Renal pelvis (tissue), 4 donors: ENCODE data around the gene COX5A. TPM values are rescaled to one million over a fixed set of nuclear protein-coding genes. Genes with fewer than 3 reads are reported as not detected.

ENCODE experiments used
- DNase-seq: peaks from one replicate; pipeline ENCODE4 v3.0.0-alpha.2; 2013
- polyA plus RNA-seq, 3 donors: library from polyadenylated mRNA; unstranded; fragments of 120-200 nt; gene quantifications; one replicate each; pipeline ENCODE4 v1.2.1, GENCODE V29; 2013; ENCODE audit not compliant: insufficient read length in 3 of 3

COX5A gene
- polyA plus RNA-seq, 3 donors, result 181 to 230 (median 182) TPM

DNA sequence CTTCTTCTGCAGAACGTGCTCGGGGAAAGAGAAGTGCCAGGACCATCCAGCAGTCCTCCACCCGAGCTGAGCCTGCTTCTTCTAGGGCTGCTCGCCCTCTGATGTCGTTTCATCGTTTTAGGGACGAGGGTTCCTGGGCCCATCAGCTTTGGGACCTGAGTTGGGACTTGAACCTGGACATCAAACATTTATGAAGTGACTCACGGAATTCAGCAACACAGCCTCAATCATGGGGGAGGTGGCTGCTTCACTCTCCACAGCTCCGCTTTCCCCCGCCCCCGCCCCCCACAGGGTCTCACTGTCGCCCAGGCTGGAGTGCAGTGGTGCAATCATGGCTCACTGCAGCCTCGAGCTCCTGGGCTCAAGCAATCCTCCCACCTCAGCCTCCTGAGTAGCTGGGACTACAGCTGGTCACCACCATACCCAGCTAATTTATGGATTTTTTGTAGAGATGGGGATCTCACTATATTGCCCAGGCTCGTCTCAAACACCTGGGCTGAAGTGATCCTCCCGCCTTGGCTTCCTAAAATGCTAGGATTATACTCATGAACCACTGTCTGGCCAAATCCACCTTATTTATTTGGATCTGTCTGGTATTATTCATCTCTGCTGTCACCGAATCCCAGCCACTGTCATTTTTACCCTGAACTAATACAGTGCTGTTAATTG is 64.0 kb downstream of the COX5A start:
- DNase-seq, result no peak

DNA sequence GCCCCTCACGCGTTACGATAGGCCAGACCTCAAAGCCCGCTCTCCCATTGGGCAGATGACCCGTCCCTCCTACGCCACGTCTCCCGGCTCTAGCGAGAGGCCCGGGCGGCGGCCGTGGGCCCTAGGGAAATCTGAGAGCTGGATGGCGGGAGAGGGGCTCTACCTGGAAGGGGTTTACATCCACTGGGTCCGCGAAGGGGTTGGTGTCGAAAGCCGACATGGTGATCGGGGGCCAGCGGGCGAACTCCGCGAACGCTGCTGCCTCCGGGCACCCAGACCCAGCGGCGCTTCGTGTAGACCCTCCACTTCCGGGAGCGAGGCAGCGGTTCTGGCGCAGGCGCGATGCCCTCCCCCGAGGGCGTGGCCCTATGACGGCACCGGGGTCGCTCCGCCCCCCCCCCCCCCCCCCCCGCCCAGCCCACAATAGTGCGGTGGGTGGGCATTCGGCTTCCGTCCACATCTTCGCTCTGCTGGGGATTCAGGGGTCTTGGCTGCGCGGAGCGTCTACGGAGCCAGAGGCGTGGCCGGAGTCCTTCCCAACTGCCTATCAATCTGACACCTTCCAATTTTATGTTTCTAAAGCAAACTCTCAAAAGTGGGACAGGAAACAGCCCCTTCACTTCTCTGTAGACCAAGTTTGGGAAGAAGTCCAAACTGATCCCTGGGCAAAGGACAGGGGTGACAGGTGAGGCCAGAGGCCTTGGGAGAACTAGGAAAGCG is 64.7 kb downstream of the COX5A start, which contains the start of gene SCAMP2:
TSS of gene SCAMP2 (minus strand) at position 330 of the 720 bp plus-strand sequence. CDS start at position 220, 110 bp downstream.
- DNase-seq, result peak; percentile 96

DNA sequence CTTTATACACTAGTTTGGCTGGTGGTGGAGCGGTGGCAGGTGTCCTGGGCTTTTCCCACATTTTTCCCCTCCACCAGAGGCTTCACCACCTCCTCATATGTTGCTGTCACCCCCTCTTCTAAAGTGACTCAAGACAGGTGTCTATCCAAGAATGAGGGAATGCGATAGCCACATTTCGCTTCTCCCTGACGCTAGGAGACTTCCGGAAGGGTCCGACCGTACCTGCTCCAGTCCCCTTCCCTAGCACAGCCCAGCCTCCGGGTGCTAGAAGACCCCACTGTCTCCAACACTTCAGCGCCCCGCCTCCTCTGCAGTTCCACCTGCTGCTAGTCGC is 65.2 kb downstream of the COX5A start:
- DNase-seq, result no peak

DNA sequence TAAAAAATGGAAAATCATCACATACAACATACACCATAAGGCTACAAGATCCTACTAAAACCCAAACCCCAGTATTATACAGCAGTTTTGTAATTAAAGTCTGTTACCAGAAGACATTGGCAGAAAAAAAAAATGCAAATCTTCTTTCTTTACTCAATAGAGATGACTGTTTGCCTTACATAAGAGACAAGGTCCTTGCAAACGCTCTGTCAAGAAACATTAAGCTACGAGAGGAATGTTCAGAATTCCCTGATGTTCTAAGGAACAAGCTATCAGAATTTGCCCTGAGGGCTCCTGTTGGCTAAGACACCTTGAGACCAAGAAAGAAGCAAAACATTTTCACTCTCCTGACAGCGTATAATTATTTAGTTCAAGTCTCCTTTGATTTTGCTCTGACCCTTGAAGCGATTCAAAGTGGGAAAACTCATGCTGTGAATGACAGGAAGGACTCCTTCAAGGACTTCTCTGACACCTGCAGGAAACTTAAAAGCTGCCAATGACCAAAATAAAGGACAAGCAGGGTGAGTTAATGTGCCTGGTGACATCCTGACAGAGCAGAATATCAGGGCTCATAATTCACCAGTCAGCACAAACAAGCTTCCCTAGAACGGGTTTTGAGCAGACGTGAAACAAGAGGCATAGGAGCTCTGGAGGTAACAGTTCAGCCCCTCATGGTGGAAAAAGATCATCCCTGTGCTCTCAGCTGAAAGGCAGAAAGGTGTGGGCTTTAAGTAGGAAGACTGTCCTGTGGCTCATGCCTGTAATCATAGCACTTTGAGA is 67.2 kb downstream of the COX5A start:
- DNase-seq, result no peak

Other genes starting within 250 kb of the COX5A start
- gene EDC3, start 242.0 kb downstream of the COX5A start, polyA plus RNA-seq, result 10 to 100 TPM; 39.0 to 45.6 (median 39.2) TPM
- under 1 TPM in 1 of 3 donors, not detected in 2; 0.04 TPM for gene CYP1A1, start 212.5 kb downstream of the COX5A start, polyA plus RNA-seq
- gene CYP1A2, start 189.2 kb downstream of the COX5A start, polyA plus RNA-seq, result under 1 TPM; 0.09 to 0.21 (median 0.16) TPM
- gene CSK, start 156.0 kb downstream of the COX5A start, polyA plus RNA-seq, result 10 to 100 TPM; 46.0 to 55.1 (median 47.9) TPM
- under 1 TPM in 1 of 3 donors, not detected in 2; 0.04 TPM for gene LMAN1L, start 125.2 kb downstream of the COX5A start, polyA plus RNA-seq
- under 1 TPM in 2 of 3 donors, not detected in 1; 0.08 to 0.09 TPM for gene CPLX3, start 111.4 kb downstream of the COX5A start, polyA plus RNA-seq
- gene ULK3, start 94.9 kb downstream of the COX5A start, polyA plus RNA-seq, result 10 to 100 TPM; 33.2 to 34.3 (median 33.6) TPM
- 10 to 100 TPM; 75.6 to 77.7 (median 77.3) TPM for gene SCAMP2, start 64.7 kb downstream of the COX5A start, polyA plus RNA-seq
- 10 to 100 TPM; 62.3 to 80.8 (median 75.5) TPM for gene MPI, start 48.0 kb downstream of the COX5A start, polyA plus RNA-seq
- gene FAM219B, start 31.2 kb downstream of the COX5A start, polyA plus RNA-seq, result 10 to 100 TPM; 51.4 to 60.6 (median 60.2) TPM
- gene RPP25, start 18.7 kb upstream of the COX5A start, polyA plus RNA-seq, result 1 to 10 TPM; 2.5 to 3.9 (median 3.3) TPM
- 10 to 100 TPM; 23.9 to 30.2 (median 28.4) TPM for gene SCAMP5, start 57.5 kb upstream of the COX5A start, polyA plus RNA-seq
- gene PPCDC, start 85.5 kb upstream of the COX5A start, polyA plus RNA-seq, result 10 to 100 TPM; 12.1 to 16.9 (median 14.8) TPM